Activated CD8-positive, alpha-beta memory T cell treated with anti-CD3 and anti-CD28 coated beads, Interleukin-2, amount 50 U/mL, for 4 hours (primary cell): ENCODE data around the gene MTCL1.

Experiments
- DNase-seq: peaks from one replicate; pipeline ENCODE4 v3.0.0-alpha.2; 2020

Gene MTCL1

GRCh38 chr18:8871489-8871888 is 166.1 kb downstream of the MTCL1 start:
- DNase-seq = no peak

GRCh38 chr18:8874872-8875271 is 169.5 kb downstream of the MTCL1 start:
- no peak for DNase-seq

- DNase-seq = no peak
Measured at GRCh38 chr18:8876887-8877286, 171.5 kb downstream of the MTCL1 start.

GRCh38 chr18:8881103-8881502 is 175.7 kb downstream of the MTCL1 start:
- DNase-seq = no peak
